Natural killer cell (primary cell): ENCODE results near the gene STK25. TPM values are rescaled to one million over a fixed set of nuclear protein-coding genes. Genes with fewer than 3 reads are reported as not detected.
"Not testable (repeated sequence)": the region's sequence is repeated elsewhere in the genome, so short reads cannot be mapped to it uniquely, and the experiment has no call there.

Experiments
- ATAC-seq, 3 donors: fragments of 150-1000 bp in 2 of 3; fragments of 200-7000 bp in 1 of 3; cut with Tn5 transposase; 1 replicate in 1 of 3; 2 replicates in 2 of 3; pipeline ENCODE4 v1.10.0; 2021; ENCODE audit warnings: mild to moderate bottlenecking in 2 of 3, moderate library complexity in 2 of 3
- DNase-seq, 2 donors: peaks; one replicate each; pipeline versions ENCODE4 v3.0.0 to v3.0.0-alpha.2; 2013 to 2021; ENCODE audit warnings: mixed read lengths in 1 of 2
- H3K27ac ChIP-seq: one replicate; pipeline ENCODE4 v1.5.1; 2013; ENCODE audit warnings: mild to moderate bottlenecking, low read length
- H3K27me3 ChIP-seq: one replicate; pipeline ENCODE4 v1.6.1; 2013; ENCODE audit warnings: low read length; ENCODE audit not compliant: control insufficient read depth, insufficient read depth
- H3K36me3 ChIP-seq: one replicate; pipeline ENCODE4 v1.6.1; 2013; ENCODE audit warnings: low read length; ENCODE audit not compliant: control insufficient read depth, insufficient read depth
- H3K4me1 ChIP-seq: one replicate; pipeline ENCODE4 v1.6.1; 2013; ENCODE audit warnings: low read length; ENCODE audit not compliant: control insufficient read depth, insufficient read depth
- H3K4me3 ChIP-seq: one replicate; pipeline ENCODE4 v1.5.1; 2013; ENCODE audit warnings: low read length
- H3K9me3 ChIP-seq: one replicate; pipeline ENCODE4 v1.6.1; 2013; ENCODE audit warnings: low read length; ENCODE audit not compliant: control insufficient read depth, insufficient read depth
- H3K27ac Mint-ChIP-seq, 2 donors: one replicate each; pipeline ENCODE4 v1.8.0; 2022; ENCODE audit warnings: mild to moderate bottlenecking in 2 of 2, mixed read lengths in 2 of 2, moderate library complexity in 1 of 2
- H3K27me3 Mint-ChIP-seq, 2 donors: one replicate each; pipeline ENCODE4 v1.8.0; 2022; ENCODE audit warnings: low read depth in 2 of 2, mixed read lengths in 2 of 2
- H3K36me3 Mint-ChIP-seq: one replicate; pipeline ENCODE4 v1.8.0; 2022; ENCODE audit warnings: mixed read lengths
- H3K4me1 Mint-ChIP-seq, 2 donors: one replicate each; pipeline ENCODE4 v1.8.0; 2022; ENCODE audit warnings: mixed read lengths in 2 of 2
- H3K4me3 Mint-ChIP-seq: one replicate; pipeline ENCODE4 v1.8.0; 2022; ENCODE audit warnings: mild to moderate bottlenecking, moderate library complexity, mixed read lengths
- H3K9me3 Mint-ChIP-seq, 2 donors: one replicate each; pipeline ENCODE4 v1.8.0; 2022; ENCODE audit warnings: mixed read lengths in 2 of 2
- WGBS: methylation state at CpG from one replicate; pipeline ENCODE4 v1.1.7; 2013; ENCODE audit warnings: missing lambda C conversion rate; ENCODE audit not compliant: insufficient coverage; 5-methylcytosine and 5-hydroxymethylcytosine counted together
- intact Hi-C: fragments of 100-400 bp; cut with micrococcal nuclease; formaldehyde crosslinking; loops from one replicate; pipeline ENCODE4 v1.14.2; 2022
- total RNA-seq, 4 donors: library from RNA; stranded (reverse); fragments of 120-200 nt in 1 of 4; gene quantifications; one replicate each; pipeline versions ENCODE4 v1.2.3 to v1.2.4, GENCODE V29; 2013 to 2022
- TF ChIP-seq, protein P1 (sequence below): fragments of 200-600 bp; IDR thresholded peaks from one replicate; pipeline ENCODE4 v1.8.0; 2022; ENCODE audit warnings: antibody characterized with exemption

The STK25 gene
- total RNA-seq, 3 donors from 2014 or later (not counting 1 experiment from before 2014, with no cell fraction given): 110 to 140 (median 135) TPM

DNA sequence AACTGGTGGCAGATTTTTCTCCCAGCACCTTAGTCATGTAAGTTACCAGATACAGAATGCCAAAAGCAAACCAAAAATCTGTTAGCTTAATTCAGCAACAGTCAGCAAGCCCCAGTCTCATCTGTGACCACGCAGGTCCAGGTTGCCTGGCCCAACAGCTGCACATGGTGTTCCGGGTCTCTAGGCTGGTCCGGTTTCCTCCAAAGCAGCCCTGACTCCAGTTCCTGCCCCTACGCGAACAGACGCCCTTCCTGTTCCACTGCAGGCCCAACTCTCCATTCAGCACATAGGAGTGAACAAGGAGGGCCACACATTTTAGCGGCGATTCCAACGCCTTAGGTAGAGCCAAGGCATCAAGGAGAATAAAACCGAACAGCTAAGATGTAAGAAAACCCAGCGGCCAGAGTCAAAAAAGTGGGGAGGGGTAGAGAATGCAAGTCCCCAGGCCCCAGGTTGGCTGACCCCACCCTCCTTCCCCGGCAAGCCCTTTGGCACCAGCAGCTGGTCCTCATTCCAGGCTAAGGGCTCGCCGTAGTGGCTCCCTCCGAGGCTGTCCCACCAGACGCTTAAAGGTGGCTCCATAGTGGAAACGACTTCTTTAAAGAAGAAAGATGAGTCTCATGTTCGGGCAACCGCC is 1.5 kb downstream of the STK25 start:
- 86% methylated on average over 19 of the region's 19 CpGs for WGBS
- no peaks in the 10 kb centered on the region for H3K9me3 Mint-ChIP-seq
- H3K4me3 Mint-ChIP-seq: peak overlapping the region; percentile 83
- H3K27me3 ChIP-seq: no peaks in the 10 kb centered on the region
- intact Hi-C loops: loop anchor here (5.0 kb wide), 2 partner anchors 130 to 190 kb away; partner anchors contain the start of genes ATG4B, HDLBP, SEPTIN2 and THAP4
- H3K4me1 ChIP-seq: peaks cover 24% of the 10 kb centered on the region
- H3K4me3 ChIP-seq: no peak overlapping the region
- DNase-seq (no peak), ATAC-seq (no peak)
- H3K27me3 Mint-ChIP-seq: no peaks in the 10 kb centered on the region
- H3K36me3 ChIP-seq: no peaks in the 10 kb centered on the region
- peaks cover 7 to 31% of the 10 kb centered on the region in 2 donors for H3K4me1 Mint-ChIP-seq
- no peaks in the 10 kb centered on the region for H3K9me3 ChIP-seq
- no peaks in the 10 kb centered on the region for H3K36me3 Mint-ChIP-seq
- peak overlapping the region in 1 of 2 donors; percentile 44 for H3K27ac Mint-ChIP-seq
- TF ChIP-seq, protein P1, sequence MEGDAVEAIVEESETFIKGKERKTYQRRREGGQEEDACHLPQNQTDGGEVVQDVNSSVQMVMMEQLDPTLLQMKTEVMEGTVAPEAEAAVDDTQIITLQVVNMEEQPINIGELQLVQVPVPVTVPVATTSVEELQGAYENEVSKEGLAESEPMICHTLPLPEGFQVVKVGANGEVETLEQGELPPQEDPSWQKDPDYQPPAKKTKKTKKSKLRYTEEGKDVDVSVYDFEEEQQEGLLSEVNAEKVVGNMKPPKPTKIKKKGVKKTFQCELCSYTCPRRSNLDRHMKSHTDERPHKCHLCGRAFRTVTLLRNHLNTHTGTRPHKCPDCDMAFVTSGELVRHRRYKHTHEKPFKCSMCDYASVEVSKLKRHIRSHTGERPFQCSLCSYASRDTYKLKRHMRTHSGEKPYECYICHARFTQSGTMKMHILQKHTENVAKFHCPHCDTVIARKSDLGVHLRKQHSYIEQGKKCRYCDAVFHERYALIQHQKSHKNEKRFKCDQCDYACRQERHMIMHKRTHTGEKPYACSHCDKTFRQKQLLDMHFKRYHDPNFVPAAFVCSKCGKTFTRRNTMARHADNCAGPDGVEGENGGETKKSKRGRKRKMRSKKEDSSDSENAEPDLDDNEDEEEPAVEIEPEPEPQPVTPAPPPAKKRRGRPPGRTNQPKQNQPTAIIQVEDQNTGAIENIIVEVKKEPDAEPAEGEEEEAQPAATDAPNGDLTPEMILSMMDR: no peak
- H3K27ac ChIP-seq: no peak overlapping the region

DNA sequence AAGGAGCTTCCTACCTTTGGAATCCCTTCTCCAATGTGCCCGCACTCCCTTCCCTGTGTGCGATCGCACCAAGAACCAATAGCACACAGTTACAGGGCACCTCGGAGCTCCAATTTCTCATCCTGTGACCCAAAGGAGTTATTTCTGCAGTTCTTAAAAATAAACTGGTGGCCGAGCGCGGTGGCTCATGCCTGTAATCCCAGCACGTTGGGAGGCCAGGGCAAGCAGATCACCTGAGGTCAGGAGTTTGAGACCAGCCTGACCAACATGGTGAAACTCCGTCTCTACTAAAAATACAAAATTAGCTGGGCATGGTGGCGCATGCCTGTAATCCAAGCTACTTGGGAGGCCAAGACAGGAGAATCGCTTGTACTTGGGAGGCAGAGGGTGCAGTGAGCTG is 2.1 kb downstream of the STK25 start:
- H3K9me3 ChIP-seq, H3K9me3 Mint-ChIP-seq, H3K27ac ChIP-seq, ATAC-seq, DNase-seq, H3K4me3 ChIP-seq, H3K27ac Mint-ChIP-seq, H3K27me3 ChIP-seq, H3K36me3 ChIP-seq, H3K4me3 Mint-ChIP-seq, H3K36me3 Mint-ChIP-seq, H3K27me3 Mint-ChIP-seq: not testable (repeated sequence)
- WGBS: 97% methylated on average over 11 of the region's 11 CpGs
- peaks cover 7 to 31% of the 10 kb centered on the region in 2 donors for H3K4me1 Mint-ChIP-seq
- peaks cover 24% of the 10 kb centered on the region for H3K4me1 ChIP-seq
- intact Hi-C loops: loop anchor here (5.0 kb wide), 2 partner anchors 131 to 189 kb away; partner anchors contain the start of genes ATG4B, HDLBP, SEPTIN2 and THAP4

DNA sequence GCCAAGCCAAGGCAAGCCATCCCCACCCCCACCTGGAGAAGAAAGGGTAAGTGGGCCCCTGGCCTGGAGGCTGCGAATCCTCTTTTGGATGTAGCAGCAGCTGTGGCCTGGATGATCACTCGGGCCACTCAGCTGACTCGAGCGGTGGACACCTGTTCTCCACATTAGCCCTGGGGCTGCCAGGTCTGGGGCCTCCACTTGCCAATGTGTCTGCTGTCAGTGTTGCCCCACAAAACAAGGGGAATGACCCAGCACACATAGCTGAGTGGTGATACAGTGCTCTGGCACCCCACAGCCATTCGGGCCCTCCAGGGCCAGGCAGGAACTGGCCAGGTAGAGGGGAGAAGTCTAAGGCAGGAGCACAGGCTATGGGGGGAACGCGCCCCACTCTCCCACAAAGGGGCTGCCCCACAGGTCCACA is 2.6 kb downstream of the STK25 start:
- Histone ChIP-seq H3K36me3 (peaks cover 6% of the 10 kb centered on the region), H3K9me3 (no peaks in the 10 kb centered on the region), H3K27me3 (no peaks in the 10 kb centered on the region), H3K4me3 (no peak overlapping the region), H3K27ac (no peak overlapping the region), H3K4me1 (peaks cover 24% of the 10 kb centered on the region)
- WGBS: 96% methylated on average over 5 of the region's 7 CpGs
- Mint-ChIP-seq H3K27me3 (no peaks in the 10 kb centered on the region), H3K27ac (no peak overlapping the region), H3K36me3 (no peaks in the 10 kb centered on the region), H3K9me3 (no peaks in the 10 kb centered on the region), H3K4me1 (peaks cover 7 to 31% of the 10 kb centered on the region in 2 donors), H3K4me3 (no peak overlapping the region)
- TF ChIP-seq, protein P1: no peak
- ATAC-seq (no peak), DNase-seq (no peak)
- intact Hi-C loops: loop anchor here (5.0 kb wide), 2 partner anchors 132 to 188 kb away; partner anchors contain the start of genes ATG4B, HDLBP, SEPTIN2 and THAP4

DNA sequence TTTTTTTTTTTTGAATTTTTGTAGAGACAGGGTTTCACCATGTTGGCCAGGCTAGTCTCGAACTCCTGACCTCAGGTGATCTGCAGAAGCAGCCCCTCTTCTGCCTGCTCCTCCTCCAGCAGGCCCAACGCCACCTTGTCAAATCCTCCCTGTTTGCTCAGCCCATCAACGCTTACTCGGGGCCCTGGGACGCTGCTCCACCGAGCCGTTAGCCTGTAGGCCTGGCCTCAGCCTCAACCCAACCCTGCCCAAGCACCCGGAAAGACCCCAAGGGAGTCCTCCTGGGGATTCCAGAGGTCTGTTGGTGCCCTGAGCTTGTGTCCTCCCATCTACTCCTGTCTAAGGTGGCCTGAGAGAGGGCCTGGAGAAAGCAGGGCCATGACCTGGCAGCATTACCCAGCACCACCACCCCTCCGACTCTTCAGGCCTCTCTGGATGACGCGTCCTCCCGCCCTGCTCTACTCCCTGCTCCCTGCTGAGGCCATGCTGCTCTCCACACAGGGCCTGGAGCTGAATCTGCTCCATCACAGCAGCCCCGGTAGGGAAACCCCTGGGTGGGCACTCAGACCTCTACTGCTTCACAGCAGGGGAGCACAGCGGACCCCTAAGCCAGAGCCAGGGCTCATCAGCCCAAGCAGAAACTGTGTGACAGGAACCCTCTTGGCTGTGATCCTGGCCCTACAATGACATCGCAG is 3.2 kb downstream of the STK25 start:
- H3K4me1 Mint-ChIP-seq: peaks cover 7 to 31% of the 10 kb centered on the region in 2 donors

More for the DNA sequence above, 3.2 kb downstream of the STK25 start:
- Mint-ChIP-seq H3K36me3 (no peaks in the 10 kb centered on the region), H3K27me3 (no peaks in the 10 kb centered on the region), H3K9me3 (no peaks in the 10 kb centered on the region), H3K27ac (no peak overlapping the region), H3K4me3 (no peak overlapping the region)
- intact Hi-C loops: loop anchor here (5.0 kb wide), 2 partner anchors 132 to 188 kb away; partner anchors contain the start of genes ATG4B, HDLBP, SEPTIN2 and THAP4
- no peak overlapping the region for H3K27ac ChIP-seq
- no peaks in the 10 kb centered on the region for H3K9me3 ChIP-seq
- peaks cover 24% of the 10 kb centered on the region for H3K4me1 ChIP-seq
- no peak for ATAC-seq
- peaks cover 10% of the 10 kb centered on the region for H3K36me3 ChIP-seq
- no peak for DNase-seq
- no peaks in the 10 kb centered on the region for H3K27me3 ChIP-seq
- H3K4me3 ChIP-seq: no peak overlapping the region
- 91% methylated on average over 15 of the region's 15 CpGs for WGBS
- TF ChIP-seq, protein P1: no peak
